Measurements from ENCODE around the gene NFASC.

GRCh38 chr1:205064301-205064700, 193.6 kb downstream of the NFASC start:
- TF ChIP-seq, protein P1, sequence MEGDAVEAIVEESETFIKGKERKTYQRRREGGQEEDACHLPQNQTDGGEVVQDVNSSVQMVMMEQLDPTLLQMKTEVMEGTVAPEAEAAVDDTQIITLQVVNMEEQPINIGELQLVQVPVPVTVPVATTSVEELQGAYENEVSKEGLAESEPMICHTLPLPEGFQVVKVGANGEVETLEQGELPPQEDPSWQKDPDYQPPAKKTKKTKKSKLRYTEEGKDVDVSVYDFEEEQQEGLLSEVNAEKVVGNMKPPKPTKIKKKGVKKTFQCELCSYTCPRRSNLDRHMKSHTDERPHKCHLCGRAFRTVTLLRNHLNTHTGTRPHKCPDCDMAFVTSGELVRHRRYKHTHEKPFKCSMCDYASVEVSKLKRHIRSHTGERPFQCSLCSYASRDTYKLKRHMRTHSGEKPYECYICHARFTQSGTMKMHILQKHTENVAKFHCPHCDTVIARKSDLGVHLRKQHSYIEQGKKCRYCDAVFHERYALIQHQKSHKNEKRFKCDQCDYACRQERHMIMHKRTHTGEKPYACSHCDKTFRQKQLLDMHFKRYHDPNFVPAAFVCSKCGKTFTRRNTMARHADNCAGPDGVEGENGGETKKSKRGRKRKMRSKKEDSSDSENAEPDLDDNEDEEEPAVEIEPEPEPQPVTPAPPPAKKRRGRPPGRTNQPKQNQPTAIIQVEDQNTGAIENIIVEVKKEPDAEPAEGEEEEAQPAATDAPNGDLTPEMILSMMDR (IDR thresholded peaks at IDR 0.05) = no peak
- no peak for TF ChIP-seq POLR2A (IDR thresholded peaks at IDR 0.05)
